Peyer's patch (tissue), 4 donors: ENCODE results near the gene ARHGEF12.

Source experiments
- CTCF ChIP-seq, 6 experiments: fragments of 450-650 bp in 4 of 6; fragments of 200-600 bp in 2 of 6; sonication (generic) in 1 of 6; IDR thresholded peaks; one replicate each; pipeline ENCODE4 v1.5.1; 2017 to 2019; ENCODE audit warnings: antibody characterized with exemption in 6 of 6, mild to moderate bottlenecking in 3 of 6, moderate library complexity in 1 of 6
- POLR2A ChIP-seq, 2 donors: fragments of 450-650 bp; IDR thresholded peaks; one replicate each; pipeline ENCODE4 v1.5.1; 2017; ENCODE audit warnings: antibody characterized with exemption in 2 of 2, mild to moderate bottlenecking in 2 of 2, moderate library complexity in 2 of 2

- TF ChIP-seq CTCF (IDR thresholded peaks at IDR 0.05) (no peak), POLR2A (IDR thresholded peaks at IDR 0.05) (no peak)
These were observed 88.2 kb downstream of the ARHGEF12 start for GRCh38 chr11:120424185-120424969.
